Esophagus squamous epithelium (tissue), 5 donors: ENCODE measurements around the gene SMAD4. TPM values are rescaled to one million over a fixed set of nuclear protein-coding genes. Genes with fewer than 3 reads are reported as not detected.

Experiments
- DNase-seq: peaks from one replicate; lab custom pipeline; 2025; lab: John Stamatoyannopoulos, UW
- H3K27ac ChIP-seq, 4 donors: fragments of 200-600 bp; sonication (generic); one replicate each; pipeline ENCODE4 v1.5.1; 2016 to 2019; ENCODE audit warnings: mild to moderate bottlenecking in 1 of 4
- H3K27me3 ChIP-seq, 4 donors: fragments of 200-600 bp; sonication (generic); 1 replicate in 3 of 4; 2 replicates in 1 of 4; pipeline versions ENCODE4 v1.5.1 to v1.6.0; 2017 to 2021; ENCODE audit warnings: antibody characterized with exemption in 1 of 4
- H3K36me3 ChIP-seq, 3 donors: fragments of 200-600 bp; sonication (generic); one replicate each; pipeline ENCODE4 v1.5.1; 2016 to 2019
- H3K4me1 ChIP-seq, 3 donors: fragments of 200-600 bp; sonication (generic); one replicate each; pipeline ENCODE4 v1.5.1; 2017 to 2019
- H3K4me3 ChIP-seq, 4 donors: fragments of 200-600 bp; sonication (generic); 1 replicate in 3 of 4; 2 replicates in 1 of 4; pipeline ENCODE4 v1.5.1; 2016 to 2019; ENCODE audit warnings: mild to moderate bottlenecking in 2 of 4, moderate library complexity in 1 of 4
- H3K9me3 ChIP-seq, 3 donors: fragments of 200-600 bp; sonication (generic); one replicate each; pipeline ENCODE4 v1.5.1; 2016 to 2019
- POLR2A ChIP-seq, 4 donors: fragments of 450-650 bp; IDR thresholded peaks; one replicate each; pipeline ENCODE4 v1.6.1; 2017; ENCODE audit warnings: antibody characterized with exemption in 4 of 4, mild to moderate bottlenecking in 4 of 4, moderate library complexity in 3 of 4
- WGBS, 2 donors: methylation state at CpG; one replicate each; pipeline ENCODE4 v1.1.5; 2018; 5-methylcytosine and 5-hydroxymethylcytosine counted together
- intact Hi-C: fragments of 100-400 bp; cut with DNase I; formaldehyde crosslinking; loops from one replicate; pipeline ENCODE4 v1.15.0; 2022
- total RNA-seq, 4 donors: library from RNA; depleted of rRNA; stranded (reverse); fragments of >200 nt; gene quantifications; one replicate each; pipeline ENCODE4 v1.1.0, GENCODE V29; 2016
- TF ChIP-seq, protein P1 (sequence below), 6 experiments: fragments of 450-650 bp in 4 of 6; fragments of 200-600 bp in 2 of 6; sonication (generic) in 2 of 6; IDR thresholded peaks; one replicate each; pipeline ENCODE4 v1.5.1; 2016 to 2019; ENCODE audit warnings: antibody characterized with exemption in 6 of 6, mild to moderate bottlenecking in 4 of 6, moderate library complexity in 4 of 6
- donor health status: DM: yes; HTN: yes; CAD: no.

The SMAD4 gene
- total RNA-seq, 4 donors from 2014 or later, result 32.9 to 84.5 (median 49.3) TPM

DNA sequence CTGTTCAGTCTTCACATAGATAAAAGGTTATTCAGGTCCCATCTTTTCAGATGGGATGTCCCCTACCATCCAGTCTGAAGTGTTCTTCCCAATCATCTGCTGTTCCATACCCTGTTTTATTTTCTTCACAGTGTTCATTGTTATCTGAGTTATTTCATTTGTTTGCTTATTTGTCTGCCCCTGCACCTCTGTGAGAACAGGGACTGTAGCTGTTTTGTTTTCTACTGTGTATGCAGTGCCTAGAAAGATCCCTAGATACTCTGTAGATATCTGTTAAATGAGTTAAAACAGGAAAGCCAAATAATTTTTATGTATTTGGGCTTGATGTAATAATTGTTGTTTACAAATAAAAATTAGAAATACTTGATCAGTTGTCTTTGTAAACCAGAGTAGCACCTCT is 34.2 kb downstream of the SMAD4 start:
- H3K36me3 ChIP-seq, result peaks cover 0 to 100% (median 0%) of the 10 kb centered on the region in 3 donors
- TF ChIP-seq, protein P1, sequence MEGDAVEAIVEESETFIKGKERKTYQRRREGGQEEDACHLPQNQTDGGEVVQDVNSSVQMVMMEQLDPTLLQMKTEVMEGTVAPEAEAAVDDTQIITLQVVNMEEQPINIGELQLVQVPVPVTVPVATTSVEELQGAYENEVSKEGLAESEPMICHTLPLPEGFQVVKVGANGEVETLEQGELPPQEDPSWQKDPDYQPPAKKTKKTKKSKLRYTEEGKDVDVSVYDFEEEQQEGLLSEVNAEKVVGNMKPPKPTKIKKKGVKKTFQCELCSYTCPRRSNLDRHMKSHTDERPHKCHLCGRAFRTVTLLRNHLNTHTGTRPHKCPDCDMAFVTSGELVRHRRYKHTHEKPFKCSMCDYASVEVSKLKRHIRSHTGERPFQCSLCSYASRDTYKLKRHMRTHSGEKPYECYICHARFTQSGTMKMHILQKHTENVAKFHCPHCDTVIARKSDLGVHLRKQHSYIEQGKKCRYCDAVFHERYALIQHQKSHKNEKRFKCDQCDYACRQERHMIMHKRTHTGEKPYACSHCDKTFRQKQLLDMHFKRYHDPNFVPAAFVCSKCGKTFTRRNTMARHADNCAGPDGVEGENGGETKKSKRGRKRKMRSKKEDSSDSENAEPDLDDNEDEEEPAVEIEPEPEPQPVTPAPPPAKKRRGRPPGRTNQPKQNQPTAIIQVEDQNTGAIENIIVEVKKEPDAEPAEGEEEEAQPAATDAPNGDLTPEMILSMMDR (IDR thresholded peaks at IDR 0.05), result no peak
- TF ChIP-seq POLR2A (IDR thresholded peaks at IDR 0.05), result no peak
- no peaks in the 10 kb centered on the region for H3K27me3 ChIP-seq
- H3K9me3 ChIP-seq, result no peaks in the 10 kb centered on the region
- no peak for DNase-seq
- H3K4me1 ChIP-seq, result peaks cover 0 to 6% (median 0%) of the 10 kb centered on the region in 3 donors
- intact Hi-C loops, result no loop called here
- H3K4me3 ChIP-seq, result no peak overlapping the region
- no peak overlapping the region for H3K27ac ChIP-seq

DNA sequence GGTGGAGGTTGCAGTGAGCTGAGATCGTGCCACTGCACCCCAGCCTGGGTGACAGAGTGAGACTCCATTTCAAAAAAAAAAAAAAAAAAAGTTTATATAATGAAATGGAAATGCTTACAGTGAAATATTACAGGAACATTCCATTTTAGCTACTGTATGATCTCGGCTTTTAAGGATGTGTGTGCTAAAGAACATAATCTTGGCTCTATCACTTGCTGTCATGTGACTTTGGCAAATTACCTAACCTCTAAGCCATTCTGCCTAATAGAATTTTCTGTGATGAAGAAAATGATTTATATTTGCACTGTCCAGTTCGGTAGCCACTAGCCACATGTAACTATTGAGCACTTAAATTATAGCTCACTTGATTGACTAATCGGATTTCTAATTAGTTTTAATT is 36.3 kb downstream of the SMAD4 start:
- DNase-seq, result no peak
- TF ChIP-seq, protein P1 (IDR thresholded peaks at IDR 0.05), result no peak
- TF ChIP-seq POLR2A (IDR thresholded peaks at IDR 0.05), result no peak
- 75 to 88% methylated on average over 3 to 4 of the region's 4 CpGs for WGBS, 2 donors
- no peak overlapping the region for H3K4me3 ChIP-seq
- H3K27me3 ChIP-seq, result no peaks in the 10 kb centered on the region
- no peak overlapping the region for H3K27ac ChIP-seq
- intact Hi-C loops, result no loop called here
- H3K9me3 ChIP-seq, result no peaks in the 10 kb centered on the region
- H3K36me3 ChIP-seq, result peaks cover 0 to 100% (median 0%) of the 10 kb centered on the region in 3 donors
- peaks cover 0 to 6% (median 0%) of the 10 kb centered on the region in 3 donors for H3K4me1 ChIP-seq

DNA sequence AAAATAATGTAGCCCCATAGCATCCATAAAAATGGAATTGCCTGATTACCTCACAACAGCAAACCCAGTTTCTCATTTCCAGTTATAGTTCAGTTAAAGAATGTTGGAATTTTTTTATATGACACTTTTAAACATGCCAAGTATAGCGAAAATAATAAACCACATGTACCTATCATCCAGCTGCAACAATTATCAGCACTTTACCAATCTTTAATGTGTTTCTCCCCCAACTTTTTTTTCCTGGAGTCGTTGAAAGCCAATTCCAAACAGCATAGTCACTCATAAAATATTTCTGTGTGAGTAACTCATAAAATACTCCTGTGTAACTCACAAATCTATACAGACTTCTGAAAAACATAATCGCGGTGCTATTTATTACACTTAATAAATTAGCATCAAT is 38.1 kb downstream of the SMAD4 start:
- peaks cover 0 to 6% (median 0%) of the 10 kb centered on the region in 3 donors for H3K4me1 ChIP-seq
- 85 to 89% methylated on average over 4 of the region's 4 CpGs for WGBS, 2 donors
- intact Hi-C loops, result no loop called here
- H3K27ac ChIP-seq, result no peak overlapping the region
- H3K36me3 ChIP-seq, result peaks cover 0 to 93% (median 0%) of the 10 kb centered on the region in 3 donors
- H3K9me3 ChIP-seq, result no peaks in the 10 kb centered on the region
- H3K4me3 ChIP-seq, result no peak overlapping the region
- TF ChIP-seq, protein P1 (IDR thresholded peaks at IDR 0.05), result no peak
- TF ChIP-seq POLR2A (IDR thresholded peaks at IDR 0.05), result no peak
- no peak for DNase-seq
- no peaks in the 10 kb centered on the region for H3K27me3 ChIP-seq

DNA sequence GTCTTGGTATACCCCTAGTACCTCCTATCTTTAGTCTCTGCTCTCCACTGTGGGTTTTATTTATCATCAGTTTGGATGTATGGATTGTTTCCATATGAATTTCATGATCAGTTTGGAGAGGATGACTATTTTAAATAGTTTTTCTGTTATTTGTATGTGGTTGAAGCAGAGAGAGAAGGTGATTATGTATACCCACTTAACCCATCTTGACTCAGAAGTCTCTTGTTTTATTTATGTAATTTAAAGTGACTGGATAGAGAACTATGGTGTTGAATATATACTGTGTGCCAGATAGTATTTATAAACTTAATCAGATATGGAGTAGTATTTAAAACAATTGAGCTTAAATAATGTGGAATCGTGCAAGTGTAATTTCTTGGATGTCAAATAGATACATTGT is 39.9 kb downstream of the SMAD4 start:
- H3K9me3 ChIP-seq, result no peaks in the 10 kb centered on the region
- intact Hi-C loops, result no loop called here
- H3K4me3 ChIP-seq, result no peak overlapping the region
- no peaks in the 10 kb centered on the region for H3K27me3 ChIP-seq
- DNase-seq, result no peak
- peaks cover 0 to 87% (median 0%) of the 10 kb centered on the region in 3 donors for H3K36me3 ChIP-seq
- TF ChIP-seq, protein P1 (IDR thresholded peaks at IDR 0.05), result no peak
- no peak for TF ChIP-seq POLR2A (IDR thresholded peaks at IDR 0.05)
- H3K27ac ChIP-seq, result no peak overlapping the region
- peaks cover 0 to 6% (median 0%) of the 10 kb centered on the region in 3 donors for H3K4me1 ChIP-seq
- 69 to 78% methylated on average over 1 of the region's 1 CpG for WGBS, 2 donors

DNA sequence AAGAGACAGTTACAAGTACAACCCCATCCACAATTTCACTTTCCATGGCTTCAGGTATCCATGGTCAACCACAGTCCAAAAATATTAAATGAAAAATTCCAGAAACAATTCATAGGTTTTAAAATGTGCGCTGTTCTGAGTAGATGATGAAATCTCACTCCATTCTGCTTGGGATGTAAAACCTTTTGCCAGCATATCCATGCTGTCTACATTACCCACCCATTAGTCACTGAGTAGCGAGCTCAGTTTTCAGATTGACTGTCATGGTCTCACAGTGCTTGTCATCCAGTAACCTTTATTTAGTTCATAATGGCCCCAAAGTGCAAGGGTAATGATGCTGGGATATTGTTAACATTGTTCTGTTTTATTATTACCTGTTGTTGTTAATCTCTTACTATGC is 40.5 kb downstream of the SMAD4 start:
- TF ChIP-seq, protein P1 (IDR thresholded peaks at IDR 0.05), result no peak
- no peak for TF ChIP-seq POLR2A (IDR thresholded peaks at IDR 0.05)
- H3K4me1 ChIP-seq, result peaks cover 0 to 6% (median 0%) of the 10 kb centered on the region in 3 donors
- WGBS, 2 donors, result 89 to 97% methylated on average over 2 of the region's 2 CpGs
- no peak for DNase-seq
- intact Hi-C loops, result no loop called here
- peaks cover 0 to 80% (median 0%) of the 10 kb centered on the region in 3 donors for H3K36me3 ChIP-seq
- H3K9me3 ChIP-seq, result no peaks in the 10 kb centered on the region
- H3K27me3 ChIP-seq, result no peaks in the 10 kb centered on the region
- no peak overlapping the region for H3K4me3 ChIP-seq
- no peak overlapping the region for H3K27ac ChIP-seq
